Hepatocyte (in vitro differentiated cells): ENCODE data around the gene FLYWCH1.

Experiments used
- EZH2 ChIP-seq: fragments of 200-600 bp; sonication (generic); IDR thresholded peaks from 2 replicates; pipeline ENCODE4 v1.6.1; 2016; ENCODE audit warnings: antibody characterized with exemption, mild to moderate bottlenecking, borderline replicate concordance
- EZH2phosphoT487 ChIP-seq: fragments of 200-600 bp; sonication (generic); IDR thresholded peaks from one replicate; pipeline ENCODE4 v1.6.1; 2018; ENCODE audit warnings: antibody characterized with exemption, mild to moderate bottlenecking, low read depth, moderate library complexity; ENCODE audit not compliant: unreplicated experiment, severe bottlenecking
- TF ChIP-seq, protein P1 (sequence below): fragments of 200-600 bp; sonication (generic); IDR thresholded peaks from 2 replicates; pipeline ENCODE4 v1.5.1; 2016; ENCODE audit warnings: antibody characterized with exemption, mild to moderate bottlenecking; ENCODE audit not compliant: poor library complexity

DNA sequence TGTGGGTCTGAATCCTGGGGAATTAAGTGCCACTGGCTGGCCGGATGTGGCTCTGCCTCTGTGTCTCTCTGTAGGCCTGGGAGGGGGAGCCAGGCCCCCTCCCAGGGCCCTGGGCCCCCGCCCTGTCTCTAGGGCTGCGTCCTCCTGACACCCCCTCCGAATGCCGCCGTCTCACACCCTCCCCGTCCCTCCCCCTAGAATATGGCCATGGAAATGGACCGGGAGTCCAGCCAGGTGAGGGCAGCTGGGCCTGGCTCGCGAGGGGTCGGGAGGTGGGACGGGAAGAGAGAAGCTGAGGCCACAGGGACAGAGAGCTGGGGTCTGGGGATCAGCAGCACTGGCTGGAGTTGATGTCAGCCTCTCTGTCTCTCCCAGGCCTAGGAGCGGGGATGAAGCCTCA, 84.6 kb downstream of the FLYWCH1 start:
- TF ChIP-seq EZH2phosphoT487 (no peak), EZH2 (no peak)
- TF ChIP-seq, protein P1, sequence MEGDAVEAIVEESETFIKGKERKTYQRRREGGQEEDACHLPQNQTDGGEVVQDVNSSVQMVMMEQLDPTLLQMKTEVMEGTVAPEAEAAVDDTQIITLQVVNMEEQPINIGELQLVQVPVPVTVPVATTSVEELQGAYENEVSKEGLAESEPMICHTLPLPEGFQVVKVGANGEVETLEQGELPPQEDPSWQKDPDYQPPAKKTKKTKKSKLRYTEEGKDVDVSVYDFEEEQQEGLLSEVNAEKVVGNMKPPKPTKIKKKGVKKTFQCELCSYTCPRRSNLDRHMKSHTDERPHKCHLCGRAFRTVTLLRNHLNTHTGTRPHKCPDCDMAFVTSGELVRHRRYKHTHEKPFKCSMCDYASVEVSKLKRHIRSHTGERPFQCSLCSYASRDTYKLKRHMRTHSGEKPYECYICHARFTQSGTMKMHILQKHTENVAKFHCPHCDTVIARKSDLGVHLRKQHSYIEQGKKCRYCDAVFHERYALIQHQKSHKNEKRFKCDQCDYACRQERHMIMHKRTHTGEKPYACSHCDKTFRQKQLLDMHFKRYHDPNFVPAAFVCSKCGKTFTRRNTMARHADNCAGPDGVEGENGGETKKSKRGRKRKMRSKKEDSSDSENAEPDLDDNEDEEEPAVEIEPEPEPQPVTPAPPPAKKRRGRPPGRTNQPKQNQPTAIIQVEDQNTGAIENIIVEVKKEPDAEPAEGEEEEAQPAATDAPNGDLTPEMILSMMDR, result no peak
